GM12878 (cell line): Measurements from ENCODE around the gene ZNF507. TPM values are rescaled to one million over a fixed set of nuclear protein-coding genes. Genes with fewer than 3 reads are reported as not detected.
A peak's percentile ranks its signal among the peaks of the same experiment; 100 is the strongest.

Experiments used
- ATAC-seq: fragments of 200-7000 bp; cut with Tn5 transposase; 3 replicates; pipeline ENCODE4 v1.9.1; 2020; ENCODE audit warnings: mild to moderate bottlenecking, moderate library complexity
- BruUV-seq: library from RNA; stranded (reverse); fragments of 400-500 nt; replicated peaks from 2 replicates; lab custom pipeline; 2021; lab: Mats Ljungman, UMichigan
- CTCF ChIA-PET: fragments of 300-600 bp; sonication (Branson Sonifier 250); formaldehyde crosslinking; extraction: SDS; loops from one replicate; lab custom pipeline; 2021; ENCODE audit warnings: inconsistent platforms; lab: Yijun Ruan, JAX
- POLR2A ChIA-PET: fragments of 350-600 bp; formaldehyde crosslinking; extraction: SDS; loops from one replicate; lab custom pipeline; 2021; ENCODE audit warnings: inconsistent platforms; lab: Charles Lee
- RAD21 ChIA-PET: fragments of 300-600 bp; sonication (Branson Sonifier 250); formaldehyde crosslinking; loops from one replicate; lab custom pipeline; 2023; ENCODE audit warnings: antibody characterized with exemption; ENCODE audit not compliant: unreplicated experiment; lab: Charles Lee
- SMC1A ChIA-PET: fragments of 300-600 bp; sonication (Branson Sonifier 250); formaldehyde crosslinking; loops from one replicate; lab custom pipeline; 2023; ENCODE audit not compliant: unreplicated experiment, uncharacterized antibody; lab: Charles Lee
- DNase-seq: peaks from one replicate; pipeline ENCODE4 v3.0.0-alpha.2; 2011; ENCODE audit warnings: low read depth, low spot score
- FAIRE-seq: peaks from 3 replicates; lab custom pipeline; 2011; peaks lifted over from hg19 to GRCh38; lab: Jason Lieb, UNC
- H2AFZ ChIP-seq: 2 replicates; pipeline ENCODE4 v1.6.0; 2011; ENCODE audit warnings: low read depth, low read length, control low read depth; ENCODE audit not compliant: control insufficient read depth
- H3K27ac ChIP-seq: 2 replicates; pipeline ENCODE4 v1.5.1; 2011; ENCODE audit warnings: control low read depth; ENCODE audit not compliant: control insufficient read depth, insufficient read depth
- H3K27me3 ChIP-seq, 2 experiments: replicated peaks in 1 of 2; 2 replicates each; pipeline versions ENCODE4 v1.6.0 to v1.6.1; 2011; ENCODE audit warnings: low read length in 1 of 2; ENCODE audit not compliant: control insufficient read depth in 2 of 2, insufficient read depth in 2 of 2
- H3K36me3 ChIP-seq, 2 experiments: 2 replicates each; pipeline ENCODE4 v1.5.1; 2011; ENCODE audit warnings: low read length in 1 of 2; ENCODE audit not compliant: control insufficient read depth in 2 of 2, insufficient read depth in 2 of 2
- H3K4me1 ChIP-seq: 2 replicates; pipeline ENCODE4 v1.6.1; 2011; ENCODE audit warnings: mild to moderate bottlenecking, low read length, moderate library complexity, mixed read lengths; ENCODE audit not compliant: control insufficient read depth, insufficient read depth
- H3K4me2 ChIP-seq: 2 replicates; pipeline ENCODE4 v1.6.0; 2011; ENCODE audit warnings: control low read depth; ENCODE audit not compliant: control insufficient read depth, insufficient read depth
- H3K4me3 ChIP-seq: fragments of 200-600 bp; sonication (generic); 2 replicates; pipeline ENCODE4 v1.5.1; 2016
- H3K79me2 ChIP-seq: 2 replicates; pipeline ENCODE4 v1.6.0; 2011; ENCODE audit warnings: low read length; ENCODE audit not compliant: control insufficient read depth, insufficient read depth
- H3K9ac ChIP-seq: 2 replicates; pipeline ENCODE4 v1.8.0; 2011; ENCODE audit warnings: low read length, control low read depth, mixed read lengths; ENCODE audit not compliant: control insufficient read depth, insufficient read depth
- H3K9me3 ChIP-seq: replicated peaks from 3 replicates; pipeline ENCODE4 v1.5.1; 2011; ENCODE audit warnings: mild to moderate bottlenecking, low read length; ENCODE audit not compliant: control insufficient read depth, insufficient read depth
- H4K20me1 ChIP-seq: 2 replicates; pipeline ENCODE4 v1.6.0; 2011; ENCODE audit not compliant: control insufficient read depth, insufficient read depth
- KAT2A ChIP-seq: conservative IDR thresholded peaks from 2 replicates; pipeline ENCODE4 v1.6.1; 2011; ENCODE audit warnings: low read depth, low read length; ENCODE audit not compliant: control insufficient read depth
- MYB ChIP-seq: fragments of 150-350 bp; IDR thresholded peaks from 2 replicates; pipeline ENCODE4 v1.6.1; 2014; ENCODE audit warnings: mild to moderate bottlenecking, low read depth, low read length, borderline replicate concordance
- SREBF1 ChIP-seq: IDR thresholded peaks from 2 replicates; pipeline ENCODE4 v1.6.1; 2012; ENCODE audit warnings: mild to moderate bottlenecking, low read length
- ZBTB40 ChIP-seq: fragments of 450-650 bp; IDR thresholded peaks from 2 replicates; pipeline ENCODE4 v1.6.1; 2016; ENCODE audit warnings: mild to moderate bottlenecking, moderate library complexity, borderline replicate concordance
- ZNF592 ChIP-seq: fragments of 450-650 bp; IDR thresholded peaks from 2 replicates; pipeline ENCODE4 v1.6.1; 2017; ENCODE audit warnings: mild to moderate bottlenecking, moderate library complexity
- WGBS: methylation state at CpG from one replicate; pipeline ENCODE4 v1.1.6; 2016; ENCODE audit warnings: low lambda C conversion rate; ENCODE audit not compliant: insufficient replicate concordance, insufficient coverage; ENCODE audit errors: missing lambda C conversion rate; 5-methylcytosine and 5-hydroxymethylcytosine counted together
- in situ Hi-C: fragments of 300-500 bp; cut with MboI; formaldehyde crosslinking; loops from 9 replicates; pipeline ENCODE4 v1.14.3; 2018; ENCODE audit warnings: mixed read lengths
- intact Hi-C: fragments of 100-400 bp; cut with micrococcal nuclease; formaldehyde crosslinking; loops from one replicate; pipeline ENCODE4 v1.14.2; 2022; ENCODE audit not compliant: unreplicated experiment
- polyA plus RNA-seq, 11 experiments: library from polyadenylated mRNA; depleted of rRNA in 4 of 11; unstranded in 6 of 11; stranded (reverse) in 5 of 11; fragments of >200 nt; fragmentation: Nextera tagmentation in 4 of 11; fragmentation: Illumina TruSeq in 1 of 11; extraction: Ambion mirVana in 4 of 11; extraction: Trizol in 1 of 11; gene quantifications; 1 replicate in 1 of 11; 2 replicates in 10 of 11; pipeline versions ENCODE4 v1.2.1 to v1.2.3, GENCODE V29; 2011 to 2016; ENCODE audit warnings: inconsistent platforms in 2 of 11, missing spikeins in 2 of 11, low read depth in 1 of 11
- total RNA-seq, 4 experiments: library from RNA; depleted of rRNA in 3 of 4; stranded (reverse); fragments of >200 nt in 3 of 4; fragmentation: Illumina TruSeq in 1 of 4; extraction: Trizol in 1 of 4; gene quantifications; 2 replicates each; pipeline versions ENCODE4 v1.2.1 to v1.2.3, GENCODE V29; 2013 to 2021

ZNF507 gene
- total and polyA plus RNA-seq, 10 of the 15 experiments (the other 5 are each of a cell fraction or from before 2014, with no cell fraction given) = 2.3 to 18.4 (median 10.1) TPM

DNA sequence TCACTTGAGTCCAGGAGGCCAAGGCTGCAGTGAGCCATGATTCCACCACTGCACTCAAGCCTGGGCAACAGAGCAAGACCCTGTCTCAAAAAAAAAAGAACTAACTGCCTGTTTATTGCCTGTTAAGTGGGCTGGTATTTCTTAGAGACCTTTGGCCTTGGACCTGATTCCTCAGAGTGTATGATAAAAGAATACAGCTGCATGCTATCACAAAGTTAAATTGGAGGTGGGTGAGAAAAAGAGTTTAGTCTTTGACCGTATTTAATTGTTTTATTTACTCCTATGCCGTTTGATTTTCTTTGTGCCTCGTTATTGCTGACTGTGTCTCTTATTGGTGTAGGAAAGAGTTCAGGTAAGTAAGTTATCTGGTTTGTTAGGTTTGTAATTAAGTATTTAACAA, 34.9 kb downstream of the ZNF507 start (continued):
- no peak for TF ChIP-seq MYB
- TF ChIP-seq, all 136 proteins: peak for 0

- intact Hi-C loops = no loop called here
- no peak for FAIRE-seq
- Histone ChIP-seq H3K4me3 (no peak overlapping the region), H3K79me2 (no peaks in the 10 kb centered on the region), H3K4me2 (no peak overlapping the region), H3K9me3 (no peaks in the 10 kb centered on the region), H3K4me1 (no peaks in the 10 kb centered on the region), H2AFZ (no peak overlapping the region), H3K9ac (no peak overlapping the region), H3K27me3 (no peaks in the 10 kb centered on the region), H3K36me3 (peaks cover 1 to 12% of the 10 kb centered on the region in 2 experiments), H3K27ac (no peak overlapping the region), H4K20me1 (no peaks in the 10 kb centered on the region)
- in situ Hi-C loops = no loop called here
- ChIA-PET RAD21 (no interaction called here), POLR2A (no interaction called here), CTCF (no interaction called here), SMC1A (interaction anchor here (1.7 kb wide), 1 partner anchor 13 kb away, joined by 5 read pairs; no protein-coding TSS in a partner anchor)
- 88% methylated on average over 7 of the region's 7 CpGs for WGBS
- no TSS peak for BruUV-seq
- TF ChIP-seq ZNF592 = no peak
- TF ChIP-seq SREBF1 = no peak
- no peak for TF ChIP-seq KAT2A
- TF ChIP-seq ZBTB40 = peak; percentile 30; the same call in 1 of the 2 replicates
- DNase-seq = no peak
- ATAC-seq = no peak
Measured at GRCh38 chr19:32387701-32388392, 42.4 kb downstream of the ZNF507 start.
